Amniotic stem cell (primary cell): ENCODE measurements around the gene COL4A2.

ENCODE experiments used
- DNase-seq: peaks from one replicate; lab custom pipeline; 2025; lab: John Stamatoyannopoulos, UW

COL4A2 gene

DNA sequence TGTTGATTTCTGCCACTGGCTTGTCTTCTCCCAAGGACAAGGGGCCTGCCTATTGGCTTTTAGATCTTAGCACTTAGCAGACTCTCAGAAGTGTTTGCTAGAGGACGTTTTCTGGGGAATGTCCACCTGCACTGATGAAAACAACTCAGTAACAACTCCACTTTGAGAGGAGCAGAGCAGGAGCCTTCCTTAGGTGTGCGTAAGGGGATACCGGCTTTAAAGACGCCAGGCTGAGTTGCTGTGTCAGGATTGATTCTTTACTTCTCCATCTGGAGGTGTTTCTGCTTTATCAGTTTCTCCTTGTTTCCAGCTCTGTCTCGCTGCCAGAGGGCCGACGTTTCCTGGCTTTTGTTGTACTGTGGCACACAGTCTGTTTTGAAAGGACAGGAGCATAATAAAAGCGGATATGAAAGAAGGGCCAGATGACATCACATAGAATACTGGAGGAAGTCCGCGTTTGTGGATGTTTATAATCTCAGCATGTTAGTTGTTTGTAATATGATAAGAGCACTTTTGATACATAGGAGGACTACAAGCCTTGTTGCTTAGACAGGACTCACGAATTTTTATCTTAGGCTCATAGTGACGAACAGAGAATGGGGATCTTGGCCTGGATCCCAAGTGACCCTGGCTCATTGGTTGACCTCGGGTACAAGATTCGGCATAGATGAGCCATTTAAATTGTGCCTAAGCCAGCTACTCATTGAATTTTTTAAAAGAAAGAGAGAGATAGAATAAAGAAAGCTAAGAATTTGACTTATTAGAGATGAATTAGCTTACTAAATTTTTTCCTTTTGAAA lies 34.6 kb downstream of the COL4A2 start:
- no peak for DNase-seq

DNA sequence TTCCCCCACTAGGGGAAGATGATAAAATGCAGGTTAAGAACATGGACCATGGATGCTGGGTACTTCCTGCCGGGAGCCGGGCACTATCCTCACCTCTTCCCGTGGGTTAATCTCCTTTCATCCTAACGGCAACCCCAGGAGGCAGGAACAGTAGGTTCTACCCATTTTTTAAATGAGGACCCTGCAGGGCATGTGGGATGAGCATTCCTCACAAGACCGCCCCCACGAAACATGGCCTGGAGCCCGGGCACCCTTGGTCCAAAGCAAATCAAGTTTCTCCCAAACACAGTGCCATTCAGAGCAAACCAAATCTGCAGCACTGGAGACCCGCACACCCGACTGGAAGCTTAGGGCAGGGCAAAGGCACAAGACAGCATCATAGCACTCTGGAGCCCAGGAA lies 35.4 kb downstream of the COL4A2 start:
- no peak for DNase-seq

DNA sequence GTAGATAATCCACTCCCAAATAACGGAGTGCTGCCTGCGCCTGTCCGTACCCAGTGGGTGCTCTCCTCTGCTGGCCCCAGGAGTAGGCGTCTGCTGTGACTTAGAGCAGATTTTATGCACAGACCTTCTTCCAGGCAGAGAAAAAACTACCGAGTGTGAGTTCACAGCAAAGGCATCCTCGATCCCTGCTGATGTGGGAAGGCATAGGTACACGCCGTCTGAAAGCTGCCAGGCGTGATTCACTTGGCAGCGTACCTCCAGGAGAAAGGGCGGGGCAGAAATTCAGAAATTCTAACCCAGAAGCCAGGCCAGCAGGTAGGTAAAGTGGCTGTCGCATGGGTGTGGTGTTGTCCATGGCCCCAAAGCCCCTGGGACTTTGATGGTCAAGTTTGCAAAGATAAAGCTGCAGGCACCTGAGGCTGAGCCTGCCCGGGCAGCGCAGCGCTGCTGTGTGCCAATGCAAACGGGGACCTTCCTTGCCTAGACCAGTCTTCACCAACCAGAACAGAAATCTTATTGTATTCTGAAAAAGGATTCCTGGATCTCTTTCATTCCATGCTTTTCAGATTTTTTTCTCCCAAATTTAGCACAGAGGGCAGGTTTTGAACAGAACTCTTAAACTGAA lies 36.3 kb downstream of the COL4A2 start:
- DNase-seq: no peak

- DNase-seq: no peak
Observed at GRCh38 chr13:110344320-110344719, 37.2 kb downstream of the COL4A2 start.

DNA sequence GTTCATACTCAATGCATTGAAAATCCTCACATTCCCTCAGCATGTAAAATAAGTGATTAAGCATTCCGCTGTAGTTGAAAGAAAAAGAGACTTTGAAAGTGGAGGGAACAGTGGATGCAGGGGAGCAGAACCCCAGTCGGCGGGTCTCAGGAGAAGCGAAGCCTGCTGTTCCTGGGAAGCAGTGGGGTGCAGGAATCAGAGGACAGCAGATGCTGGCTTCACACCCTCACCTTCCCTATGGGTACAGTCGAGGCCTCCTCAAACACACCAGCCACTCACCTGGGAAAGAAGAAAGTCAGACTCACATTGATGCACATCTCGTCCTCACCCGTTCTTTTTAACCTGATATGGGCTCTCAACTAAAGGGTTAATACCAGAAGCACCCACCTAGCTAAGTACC lies 38.2 kb downstream of the COL4A2 start:
- DNase-seq: no peak

DNA sequence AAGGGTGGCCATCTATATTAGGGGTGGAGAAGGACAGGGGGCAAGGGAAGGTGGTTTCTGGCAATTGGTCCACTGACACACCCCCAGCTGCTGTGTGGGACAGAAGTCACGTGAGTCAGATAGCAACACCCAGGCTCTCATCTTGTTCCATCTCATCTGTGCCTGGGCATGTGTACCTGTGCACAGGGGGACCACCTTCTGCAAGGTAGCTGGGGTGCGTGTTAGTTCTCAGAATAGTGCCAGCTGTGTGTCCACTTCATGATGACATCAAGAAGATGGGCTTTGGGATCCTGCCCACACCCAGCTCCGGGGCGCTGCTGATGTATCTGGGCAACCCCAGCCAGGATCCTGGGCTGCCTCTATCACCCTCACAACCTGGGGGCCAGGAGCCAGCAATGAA lies 38.6 kb downstream of the COL4A2 start:
- DNase-seq: no peak

- DNase-seq: no peak
Observed at GRCh38 chr13:110346661-110347067, 39.6 kb downstream of the COL4A2 start.

DNA sequence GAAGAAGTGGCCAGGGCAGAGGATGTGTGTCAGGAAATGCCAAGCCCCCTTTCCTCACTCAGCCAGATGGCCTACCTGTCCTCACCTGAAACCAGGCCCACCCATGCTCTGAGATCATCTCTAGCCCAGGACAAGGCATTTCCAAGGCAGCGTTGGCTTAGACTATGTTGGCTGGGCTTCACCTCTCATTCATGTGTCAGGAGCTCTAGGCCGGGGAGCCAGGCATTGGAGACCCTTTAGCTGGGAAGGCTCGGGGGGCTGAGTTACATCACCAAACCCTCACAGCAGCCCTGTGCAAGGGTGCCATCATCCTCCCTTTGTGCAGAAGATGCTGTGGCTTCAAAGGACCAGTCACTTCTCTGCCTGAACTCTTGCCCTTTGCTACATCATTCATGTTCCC lies 40.0 kb downstream of the COL4A2 start:
- DNase-seq: no peak

DNA sequence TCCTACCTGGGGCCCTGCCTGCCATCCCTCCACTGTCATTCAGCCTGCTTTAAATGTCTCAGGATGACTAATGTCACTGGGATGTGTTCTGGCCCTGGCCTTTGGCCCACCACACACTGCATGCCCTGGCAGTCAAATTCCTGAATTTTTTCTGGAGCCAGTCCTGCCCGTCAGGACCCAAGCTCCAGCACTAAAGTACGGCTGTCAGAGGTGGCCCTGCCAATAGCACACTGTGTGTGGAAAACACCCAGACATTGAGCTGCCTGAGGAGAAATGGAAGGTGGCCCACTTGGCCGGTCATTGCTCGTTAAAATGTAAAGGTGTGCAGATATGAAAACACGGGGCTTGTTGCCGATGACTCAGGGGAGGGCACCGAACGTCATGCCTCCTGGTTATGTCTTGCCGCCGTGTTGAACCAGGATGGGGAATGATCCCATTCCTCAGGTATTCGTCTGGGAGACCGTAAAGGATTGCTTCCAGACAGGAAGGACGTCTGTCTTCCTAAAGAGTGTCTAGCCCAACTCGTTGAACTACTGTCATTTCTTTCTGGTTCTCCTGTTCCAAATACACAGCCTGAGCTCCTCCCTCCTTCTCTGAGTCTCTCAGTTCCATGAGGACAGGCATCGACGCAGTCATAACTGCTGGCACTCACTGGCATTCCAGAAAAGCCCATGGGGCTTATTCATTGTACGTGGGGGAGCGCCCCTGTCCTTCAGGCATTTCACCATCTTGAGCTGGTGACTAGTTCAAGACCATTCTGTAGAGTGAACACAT lies 40.6 kb downstream of the COL4A2 start:
- DNase-seq: peak; percentile 67

- DNase-seq: no peak
Observed at GRCh38 chr13:110348309-110349105, 41.4 kb downstream of the COL4A2 start.

DNA sequence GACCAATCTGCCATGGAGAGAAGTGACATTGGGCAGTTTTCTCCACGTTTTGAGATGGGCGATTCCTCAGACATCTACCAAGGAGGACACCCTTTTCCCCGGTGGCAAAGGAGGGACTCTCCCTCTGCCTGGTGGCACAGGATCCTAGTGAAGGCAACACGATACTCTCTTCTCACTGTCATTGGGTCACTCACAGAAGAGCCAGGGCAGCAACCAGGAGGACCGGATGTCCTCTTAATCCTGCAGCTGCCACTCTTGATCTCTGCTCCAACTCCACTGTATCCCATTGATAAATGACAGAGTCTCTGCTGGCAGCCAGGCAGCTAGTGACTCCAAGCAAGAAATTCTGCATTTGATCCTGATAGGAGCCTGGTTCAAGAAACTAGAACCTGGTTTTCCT lies 42.2 kb downstream of the COL4A2 start:
- DNase-seq: no peak

GRCh38 chr13:110350049-110350448 lies 43.0 kb downstream of the COL4A2 start:
- DNase-seq: no peak

DNA sequence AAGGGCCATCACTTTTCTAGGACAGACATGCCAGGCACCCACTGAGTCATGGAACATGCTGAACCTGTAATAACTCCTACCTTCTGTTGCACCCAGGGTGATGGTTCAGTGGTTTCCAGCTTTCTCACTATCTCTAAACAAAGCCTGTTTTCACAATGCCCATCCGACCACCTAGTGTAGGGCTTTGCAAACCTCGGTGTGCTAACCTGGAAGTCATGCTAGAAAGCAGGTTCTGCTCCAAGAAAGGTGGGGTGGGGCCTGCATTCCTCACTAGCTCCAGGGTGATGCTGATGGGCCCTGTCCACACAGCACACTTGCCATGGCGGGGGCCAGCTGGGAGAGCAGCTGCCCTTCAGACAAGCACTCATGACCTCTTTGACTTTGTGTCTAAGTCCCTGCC lies 43.4 kb downstream of the COL4A2 start:
- no peak for DNase-seq

DNA sequence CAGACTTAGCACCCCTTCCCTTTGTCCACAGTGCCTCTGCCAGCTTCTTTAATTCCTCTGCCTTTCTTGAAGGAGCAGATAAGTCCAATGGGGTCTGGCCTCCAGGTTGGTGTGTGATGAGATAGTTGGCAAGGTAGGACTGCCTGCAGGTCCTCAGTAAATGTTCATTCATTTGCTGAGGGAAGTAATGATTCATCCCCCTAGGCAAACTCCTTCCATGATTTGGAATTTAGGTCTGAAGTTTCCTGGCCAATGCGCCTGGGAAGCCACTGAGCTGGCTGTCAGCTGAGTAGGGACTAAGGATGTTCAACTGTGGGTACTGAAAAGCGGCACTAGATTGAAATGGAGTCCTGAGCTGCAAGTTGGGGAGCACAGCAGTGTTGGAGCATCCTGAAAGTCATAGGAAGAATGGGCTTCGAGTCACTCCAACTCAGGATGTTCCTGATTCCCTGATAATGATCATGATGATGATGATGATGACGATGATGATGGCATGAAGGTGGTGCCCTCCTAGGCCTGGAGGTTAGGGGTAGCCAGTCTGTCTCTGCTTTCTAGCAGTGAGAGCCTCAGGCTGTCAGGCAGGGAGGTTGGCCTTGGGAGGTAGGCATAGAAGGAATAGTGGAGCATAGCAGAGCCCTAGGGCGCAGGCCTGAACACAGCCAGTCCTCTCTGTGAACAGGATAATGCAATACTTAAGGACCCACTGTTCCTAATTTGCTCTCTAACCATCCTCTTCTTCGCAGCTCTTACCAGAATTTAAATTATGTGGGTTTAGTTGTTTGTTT lies 44.7 kb downstream of the COL4A2 start:
- DNase-seq: no peak

DNA sequence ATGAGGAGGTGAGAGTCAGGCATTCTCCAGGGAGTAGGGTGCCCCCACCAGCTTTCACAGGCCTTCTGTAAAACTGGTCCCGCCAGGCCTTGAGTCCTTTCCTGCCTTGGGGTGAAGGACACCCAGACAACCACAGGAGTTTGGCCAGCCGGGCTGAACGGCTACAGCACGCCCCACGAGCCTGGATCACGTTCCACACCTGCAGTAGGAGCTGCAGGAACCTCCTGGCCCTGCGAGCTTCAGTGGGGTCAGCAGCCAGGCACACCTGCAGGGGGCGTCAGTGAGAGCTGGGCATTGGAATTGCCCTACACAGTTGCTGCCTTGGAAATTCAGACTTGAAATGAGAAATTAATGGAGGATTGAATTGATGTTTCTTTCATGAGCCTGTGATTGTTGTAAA lies 45.7 kb downstream of the COL4A2 start:
- no peak for DNase-seq

DNA sequence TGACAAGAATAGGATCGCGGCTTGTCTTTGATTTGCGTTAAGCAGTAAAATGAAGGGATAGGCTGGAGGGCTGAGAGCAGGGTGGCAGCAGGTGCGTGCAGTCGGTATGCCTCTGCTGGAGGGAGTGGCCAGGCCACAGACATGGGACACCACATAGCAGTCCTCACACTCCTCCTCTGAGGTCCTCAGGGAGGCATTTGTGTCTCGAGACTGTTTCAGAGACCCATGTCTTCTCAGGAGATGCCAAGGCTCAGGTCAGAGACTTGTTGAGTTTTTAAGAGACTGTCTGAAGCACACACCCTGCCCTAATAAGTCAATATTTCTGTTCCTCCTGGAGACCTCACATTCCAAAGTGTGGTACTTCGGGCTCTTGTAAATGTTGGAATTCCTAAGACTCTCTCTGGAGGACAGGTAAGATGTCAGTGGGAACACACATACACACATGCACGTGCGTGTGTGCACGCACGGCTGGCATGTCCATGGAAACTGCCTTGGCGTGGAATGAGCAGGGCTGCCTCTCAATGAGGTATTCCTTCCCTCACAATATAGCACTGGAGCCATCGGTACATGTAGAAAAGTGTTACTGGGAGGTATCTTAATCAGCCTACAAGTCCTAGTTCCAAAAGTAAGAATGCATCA lies 46.4 kb downstream of the COL4A2 start:
- DNase-seq: no peak

DNA sequence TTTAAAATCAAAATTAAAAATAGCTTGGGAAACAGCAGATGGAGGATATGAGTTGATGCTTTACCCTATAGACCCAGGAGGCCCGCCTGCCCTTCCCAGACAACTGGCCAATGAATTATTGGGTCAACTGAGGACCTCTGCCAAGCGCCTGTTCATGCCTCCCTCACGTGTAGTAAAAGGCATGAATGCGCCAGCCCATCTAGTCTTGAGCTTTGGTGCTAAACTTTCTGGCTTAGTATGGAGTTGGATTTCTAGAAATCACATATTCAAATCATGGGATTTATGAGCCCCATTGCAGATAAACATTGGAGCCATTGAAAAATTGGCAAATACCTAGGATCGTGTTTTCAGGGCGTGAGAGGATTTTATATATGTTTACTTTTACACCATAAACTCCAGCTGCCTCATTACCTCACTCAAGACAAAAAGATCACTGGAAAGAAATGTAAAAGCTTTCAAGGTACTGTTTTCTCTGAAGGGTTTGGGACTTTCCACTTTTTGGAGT lies 47.1 kb downstream of the COL4A2 start:
- DNase-seq: no peak

DNA sequence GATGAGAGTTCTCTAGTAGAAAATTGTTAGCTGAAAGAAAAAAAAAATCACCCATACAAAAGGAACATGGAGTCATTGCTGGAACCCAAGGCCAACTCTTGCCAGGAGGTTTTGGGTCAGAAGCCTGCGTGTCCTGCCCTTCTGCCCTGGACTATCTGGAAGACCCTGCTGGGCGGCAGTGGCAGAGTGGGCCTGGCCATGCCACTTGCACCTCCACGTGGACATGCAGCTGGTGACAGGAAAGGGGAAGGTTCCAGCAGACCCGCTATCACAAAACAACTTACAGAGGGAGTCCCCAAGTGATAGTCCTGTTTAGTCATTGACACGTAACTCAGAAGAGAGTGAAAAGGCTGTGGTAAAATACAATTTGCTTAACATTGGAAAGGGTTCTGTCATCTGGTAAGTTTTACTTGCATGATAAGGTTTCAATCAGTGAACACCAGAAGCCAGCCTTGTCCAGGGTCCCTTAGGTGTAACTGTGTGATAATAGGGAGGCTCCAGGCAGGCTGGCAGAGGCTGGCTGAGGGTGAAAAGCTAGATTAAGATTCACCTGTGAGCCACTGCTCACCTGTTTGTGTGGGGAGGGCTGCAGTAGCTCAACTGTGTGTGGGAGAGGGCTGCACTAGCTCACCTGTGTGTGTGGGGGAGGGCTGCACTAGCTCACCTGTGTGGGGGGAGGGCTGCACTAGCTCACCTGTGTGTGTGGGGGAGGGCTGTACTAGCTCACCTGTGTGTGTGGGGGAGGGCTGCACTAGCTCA lies 47.8 kb downstream of the COL4A2 start:
- DNase-seq: no peak

- no peak for DNase-seq
Observed at GRCh38 chr13:110356362-110356761, 49.3 kb downstream of the COL4A2 start.

- DNase-seq: no peak
Observed at GRCh38 chr13:110358381-110358780, 51.3 kb downstream of the COL4A2 start.
